NB4 (cell line): Measurements from ENCODE around the gene SURF4.
A peak's percentile ranks its signal among the peaks of the same experiment; 100 is the strongest.
"Not testable (repeated sequence)": the region's sequence is repeated elsewhere in the genome, so short reads cannot be mapped to it uniquely, and the experiment has no call there.

Experiments
- DNase-seq: peaks from one replicate; pipeline ENCODE4 v3.0.0; 2010; ENCODE audit warnings: low read depth
- H3K4me3 ChIP-seq: one replicate; pipeline ENCODE4 v1.5.1; 2011; ENCODE audit warnings: mild to moderate bottlenecking, low read depth, low read length, moderate library complexity
- CTCF ChIP-seq: IDR thresholded peaks from one replicate; pipeline ENCODE4 v1.5.1; 2012; ENCODE audit warnings: low read depth, low read length
- MAX ChIP-seq: IDR thresholded peaks from 2 replicates; pipeline ENCODE4 v1.6.1; 2011; ENCODE audit warnings: low read depth, low read length
- MYC ChIP-seq: IDR thresholded peaks from 2 replicates; pipeline ENCODE4 v1.6.1; 2011; ENCODE audit warnings: low read depth, low read length
- POLR2A ChIP-seq: IDR thresholded peaks from 2 replicates; pipeline ENCODE4 v1.6.1; 2011; ENCODE audit warnings: mild to moderate bottlenecking; ENCODE audit not compliant: insufficient read length; ENCODE audit errors: extremely low read depth

The SURF4 gene

GRCh38 chr9:133329306-133330156 lies 46.3 kb downstream of the SURF4 start:
- H3K4me3 ChIP-seq = not testable (repeated sequence)
- DNase-seq = peak; percentile 29
- TF ChIP-seq CTCF = peak; percentile 32

GRCh38 chr9:133327834-133328484 lies 47.9 kb downstream of the SURF4 start:
- DNase-seq = no peak
- TF ChIP-seq MAX (no peak), POLR2A (no peak)

GRCh38 chr9:133327021-133327420 lies 48.8 kb downstream of the SURF4 start:
- H3K4me3 ChIP-seq, DNase-seq: not testable (repeated sequence)

More at GRCh38 chr9:133327834-133328484, 47.9 kb downstream of the SURF4 start:
- H3K4me3 ChIP-seq = no peak overlapping the region

GRCh38 chr9:133323991-133324703 lies 51.7 kb downstream of the SURF4 start:
- no peak overlapping the region for H3K4me3 ChIP-seq
- TF ChIP-seq MYC (no peak), MAX (no peak), POLR2A (no peak), CTCF (no peak)
- DNase-seq = no peak

GRCh38 chr9:133323211-133323610 lies 52.6 kb downstream of the SURF4 start:
- no peak for TF ChIP-seq MYC
- H3K4me3 ChIP-seq = no peak overlapping the region
- DNase-seq = no peak

- no peak for DNase-seq
- no peak for TF ChIP-seq MAX
- TF ChIP-seq POLR2A = no peak
- TF ChIP-seq CTCF = no peak
- no peak for TF ChIP-seq MYC
- H3K4me3 ChIP-seq = no peak overlapping the region
Observed at GRCh38 chr9:133322701-133323100, 53.2 kb downstream of the SURF4 start.

- no peak overlapping the region for H3K4me3 ChIP-seq
- DNase-seq = no peak
- no peak for TF ChIP-seq MYC
- no peak for TF ChIP-seq MAX
- no peak for TF ChIP-seq POLR2A
- TF ChIP-seq CTCF = no peak
Observed at GRCh38 chr9:133321411-133321935, 54.4 kb downstream of the SURF4 start.
